IgD-negative memory B cell (primary cell): ENCODE results near the gene PLCB4. TPM values are rescaled to one million over a fixed set of nuclear protein-coding genes. Genes with fewer than 3 reads are reported as not detected.

Experiments
- H3K27ac Mint-ChIP-seq, 3 donors: one replicate each; pipeline ENCODE4 v1.8.0; 2020 to 2022; ENCODE audit warnings: mild to moderate bottlenecking in 3 of 3, mixed read lengths in 3 of 3, moderate library complexity in 1 of 3
- H3K27me3 Mint-ChIP-seq: one replicate; pipeline ENCODE4 v1.8.0; 2021; ENCODE audit warnings: mixed read lengths
- H3K36me3 Mint-ChIP-seq: one replicate; pipeline ENCODE4 v1.8.0; 2020; ENCODE audit warnings: mild to moderate bottlenecking, mixed read lengths
- H3K4me1 Mint-ChIP-seq, 3 donors: one replicate each; pipeline ENCODE4 v1.8.0; 2020 to 2022; ENCODE audit warnings: mixed read lengths in 3 of 3, mild to moderate bottlenecking in 1 of 3
- H3K4me3 Mint-ChIP-seq, 4 donors: one replicate each; pipeline ENCODE4 v1.8.0; 2020 to 2022; ENCODE audit warnings: mild to moderate bottlenecking in 4 of 4, mixed read lengths in 4 of 4, moderate library complexity in 3 of 4
- H3K9me3 Mint-ChIP-seq, 3 donors: one replicate each; pipeline ENCODE4 v1.8.0; 2020 to 2021; ENCODE audit warnings: mixed read lengths in 3 of 3, mild to moderate bottlenecking in 1 of 3
- polyA plus RNA-seq: library from polyadenylated mRNA; unstranded; fragments of 300-500 nt; fragmentation: Illumina TruSeq; gene quantifications from one replicate; pipeline ENCODE4 v1.2.3, GENCODE V29; 2021

The PLCB4 gene
- polyA plus RNA-seq, result not detected

- Mint-ChIP-seq H3K27ac (no peak within 1 kb of the TSS), H3K4me3 (peak within 1 kb of the TSS in 1 of 4 donors; percentile 47), H3K27me3 (peaks cover 17% of the 10 kb centered on the region), H3K36me3 (no peaks in the 10 kb centered on the region), H3K9me3 (peaks cover 0 to 11% (median 3%) of the 10 kb centered on the region in 3 donors), H3K4me1 (peaks cover 0 to 4% (median 3%) of the 10 kb centered on the region in 3 donors)
Measured at GRCh38 chr20:9068841-9069663, at the start of gene PLCB4. Gene PLCB4, plus strand, starts transcription at chr20:9069087. Its CDS starts 238,728 bp downstream, at chr20:9307815.

GRCh38 chr20:9019833-9020232, 49.1 kb upstream of the PLCB4 start:
- H3K4me1 Mint-ChIP-seq, result no peaks in the 10 kb centered on the region
- H3K27ac Mint-ChIP-seq, result no peak overlapping the region
- H3K4me3 Mint-ChIP-seq, result no peak overlapping the region
- H3K27me3 Mint-ChIP-seq, result no peaks in the 10 kb centered on the region
- H3K9me3 Mint-ChIP-seq, result peaks cover 3 to 5% (median 3%) of the 10 kb centered on the region in 3 donors
- no peaks in the 10 kb centered on the region for H3K36me3 Mint-ChIP-seq

GRCh38 chr20:9021216-9021615, 47.7 kb upstream of the PLCB4 start:
- no peak overlapping the region for H3K4me3 Mint-ChIP-seq
- peaks cover 3 to 5% (median 3%) of the 10 kb centered on the region in 3 donors for H3K9me3 Mint-ChIP-seq
- no peak overlapping the region for H3K27ac Mint-ChIP-seq
- H3K4me1 Mint-ChIP-seq, result no peaks in the 10 kb centered on the region
- H3K36me3 Mint-ChIP-seq, result no peaks in the 10 kb centered on the region
- H3K27me3 Mint-ChIP-seq, result no peaks in the 10 kb centered on the region

GRCh38 chr20:9021699-9022098, 47.2 kb upstream of the PLCB4 start:
- no peaks in the 10 kb centered on the region for H3K4me1 Mint-ChIP-seq
- no peak overlapping the region for H3K27ac Mint-ChIP-seq
- no peaks in the 10 kb centered on the region for H3K36me3 Mint-ChIP-seq
- peaks cover 3 to 5% (median 3%) of the 10 kb centered on the region in 3 donors for H3K9me3 Mint-ChIP-seq
- H3K27me3 Mint-ChIP-seq, result no peaks in the 10 kb centered on the region
- no peak overlapping the region for H3K4me3 Mint-ChIP-seq

- Mint-ChIP-seq H3K36me3 (no peaks in the 10 kb centered on the region), H3K9me3 (peaks cover 3 to 5% (median 5%) of the 10 kb centered on the region in 3 donors), H3K27ac (no peak overlapping the region), H3K4me3 (no peak overlapping the region), H3K27me3 (no peaks in the 10 kb centered on the region), H3K4me1 (no peaks in the 10 kb centered on the region)
Measured at GRCh38 chr20:9022376-9022775, 46.5 kb upstream of the PLCB4 start.

- H3K36me3 Mint-ChIP-seq, result no peaks in the 10 kb centered on the region
- peaks cover 4 to 8% (median 8%) of the 10 kb centered on the region in 3 donors for H3K9me3 Mint-ChIP-seq
- H3K4me3 Mint-ChIP-seq, result no peak overlapping the region
- no peaks in the 10 kb centered on the region for H3K27me3 Mint-ChIP-seq
- H3K27ac Mint-ChIP-seq, result no peak overlapping the region
- no peaks in the 10 kb centered on the region for H3K4me1 Mint-ChIP-seq
Measured at GRCh38 chr20:9024606-9025005, 44.3 kb upstream of the PLCB4 start.

- Mint-ChIP-seq H3K36me3 (no peaks in the 10 kb centered on the region), H3K27me3 (no peaks in the 10 kb centered on the region), H3K27ac (no peak overlapping the region), H3K4me1 (no peaks in the 10 kb centered on the region), H3K4me3 (no peak overlapping the region), H3K9me3 (peaks cover 4 to 8% (median 8%) of the 10 kb centered on the region in 3 donors)
Measured at GRCh38 chr20:9025011-9025410, 43.9 kb upstream of the PLCB4 start.

- no peak overlapping the region for H3K4me3 Mint-ChIP-seq
- peaks cover 4 to 8% (median 8%) of the 10 kb centered on the region in 3 donors for H3K9me3 Mint-ChIP-seq
- no peak overlapping the region for H3K27ac Mint-ChIP-seq
- H3K27me3 Mint-ChIP-seq, result no peaks in the 10 kb centered on the region
- H3K4me1 Mint-ChIP-seq, result no peaks in the 10 kb centered on the region
- no peaks in the 10 kb centered on the region for H3K36me3 Mint-ChIP-seq
Measured at GRCh38 chr20:9025643-9026042, 43.2 kb upstream of the PLCB4 start.

- H3K4me1 Mint-ChIP-seq, result no peaks in the 10 kb centered on the region
- H3K36me3 Mint-ChIP-seq, result no peaks in the 10 kb centered on the region
- H3K27me3 Mint-ChIP-seq, result no peaks in the 10 kb centered on the region
- no peak overlapping the region for H3K27ac Mint-ChIP-seq
- no peak overlapping the region for H3K4me3 Mint-ChIP-seq
- H3K9me3 Mint-ChIP-seq, result peaks cover 8% of the 10 kb centered on the region in 3 donors
Measured at GRCh38 chr20:9027626-9028025, 41.3 kb upstream of the PLCB4 start.

- no peaks in the 10 kb centered on the region for H3K4me1 Mint-ChIP-seq
- no peak overlapping the region for H3K4me3 Mint-ChIP-seq
- H3K9me3 Mint-ChIP-seq, result peaks cover 8 to 12% (median 9%) of the 10 kb centered on the region in 3 donors
- H3K36me3 Mint-ChIP-seq, result no peaks in the 10 kb centered on the region
- H3K27me3 Mint-ChIP-seq, result no peaks in the 10 kb centered on the region
- no peak overlapping the region for H3K27ac Mint-ChIP-seq
Measured at GRCh38 chr20:9028419-9028818, 40.5 kb upstream of the PLCB4 start.

- Mint-ChIP-seq H3K9me3 (peaks cover 6 to 11% (median 7%) of the 10 kb centered on the region in 3 donors), H3K4me3 (no peak overlapping the region), H3K4me1 (no peaks in the 10 kb centered on the region), H3K36me3 (no peaks in the 10 kb centered on the region), H3K27me3 (no peaks in the 10 kb centered on the region), H3K27ac (no peak overlapping the region)
Measured at GRCh38 chr20:9031991-9032390, 36.9 kb upstream of the PLCB4 start.

- Mint-ChIP-seq H3K4me1 (no peaks in the 10 kb centered on the region), H3K27ac (no peak overlapping the region), H3K36me3 (no peaks in the 10 kb centered on the region), H3K9me3 (peaks cover 5 to 10% (median 6%) of the 10 kb centered on the region in 3 donors), H3K4me3 (no peak overlapping the region), H3K27me3 (no peaks in the 10 kb centered on the region)
Measured at GRCh38 chr20:9032758-9033157, 36.1 kb upstream of the PLCB4 start.

GRCh38 chr20:9035126-9035525, 33.8 kb upstream of the PLCB4 start:
- Mint-ChIP-seq H3K4me3 (no peak overlapping the region), H3K9me3 (peaks cover 6 to 10% (median 8%) of the 10 kb centered on the region in 3 donors), H3K36me3 (no peaks in the 10 kb centered on the region), H3K27me3 (no peaks in the 10 kb centered on the region), H3K27ac (no peak overlapping the region), H3K4me1 (peaks cover 0 to 2% (median 0%) of the 10 kb centered on the region in 3 donors)

- H3K27ac Mint-ChIP-seq, result no peak overlapping the region
- H3K36me3 Mint-ChIP-seq, result no peaks in the 10 kb centered on the region
- H3K4me3 Mint-ChIP-seq, result no peak overlapping the region
- H3K27me3 Mint-ChIP-seq, result no peaks in the 10 kb centered on the region
- H3K4me1 Mint-ChIP-seq, result peaks cover 0 to 2% (median 0%) of the 10 kb centered on the region in 3 donors
- H3K9me3 Mint-ChIP-seq, result peaks cover 6 to 10% (median 8%) of the 10 kb centered on the region in 3 donors
Measured at GRCh38 chr20:9036593-9036992, 32.3 kb upstream of the PLCB4 start.

- no peak overlapping the region for H3K27ac Mint-ChIP-seq
- no peaks in the 10 kb centered on the region for H3K27me3 Mint-ChIP-seq
- no peak overlapping the region for H3K4me3 Mint-ChIP-seq
- no peaks in the 10 kb centered on the region for H3K36me3 Mint-ChIP-seq
- H3K9me3 Mint-ChIP-seq, result peaks cover 2 to 3% (median 3%) of the 10 kb centered on the region in 3 donors
- H3K4me1 Mint-ChIP-seq, result peaks cover 0 to 2% (median 0%) of the 10 kb centered on the region in 3 donors
Measured at GRCh38 chr20:9038791-9039535, 29.9 kb upstream of the PLCB4 start.
